SU-DHL-6 (cell line): ENCODE data around the gene LAMB4.

Experiments
- H2AFZ ChIP-seq: fragments of 200-600 bp; sonication (generic); 2 replicates; pipeline ENCODE4 v1.6.1; 2014; ENCODE audit warnings: low read depth, mild to moderate bottlenecking, moderate library complexity, mixed read lengths, antibody characterized with exemption, low read length; ENCODE audit not compliant: severe bottlenecking
- H3F3A ChIP-seq: fragments of 200-600 bp; shearing (Covaris generic); 2 replicates; pipeline ENCODE4 v1.6.0; 2016; ENCODE audit warnings: antibody characterized with exemption, mild to moderate bottlenecking; ENCODE audit not compliant: insufficient read depth
- H3K27ac ChIP-seq: fragments of 200-600 bp; sonication (generic); 2 replicates; pipeline ENCODE4 v1.5.1; 2016; ENCODE audit warnings: low read depth, mild to moderate bottlenecking, low read length, moderate library complexity, mixed read lengths
- H3K27me3 ChIP-seq: fragments of 200-600 bp; sonication (generic), shearing (Covaris generic); 2 replicates; pipeline ENCODE4 v1.6.0; 2014; ENCODE audit warnings: mild to moderate bottlenecking, low read length
- H3K36me3 ChIP-seq: fragments of 200-600 bp; sonication (generic); 2 replicates; pipeline ENCODE4 v1.6.1; 2014; ENCODE audit warnings: mild to moderate bottlenecking, low read length, mixed read lengths
- H3K4me2 ChIP-seq: fragments of 300-600, 200-600 bp; shearing (Covaris generic), sonication (generic); 2 replicates; pipeline ENCODE4 v1.6.0; 2014; ENCODE audit warnings: low read length, low read depth, mild to moderate bottlenecking; ENCODE audit not compliant: poor library complexity, severe bottlenecking
- H3K4me3 ChIP-seq: fragments of 200-600 bp; sonication (generic); 2 replicates; pipeline ENCODE4 v1.5.1; 2014; ENCODE audit warnings: antibody characterized with exemption, low read length, mild to moderate bottlenecking, mixed read lengths; ENCODE audit not compliant: insufficient read depth, poor library complexity, severe bottlenecking
- H3K79me2 ChIP-seq: fragments of 200-600 bp; sonication (generic); 2 replicates; pipeline ENCODE4 v1.6.1; 2014; ENCODE audit warnings: mild to moderate bottlenecking, low read length, moderate library complexity; ENCODE audit not compliant: insufficient read depth
- H3K9ac ChIP-seq: fragments of 200-600 bp; sonication (generic); 2 replicates; pipeline ENCODE4 v1.7.0; 2014; ENCODE audit warnings: mild to moderate bottlenecking, low read length
- H3K9me2 ChIP-seq: fragments of 200-600 bp; sonication (generic); replicated peaks from 2 replicates; pipeline ENCODE4 v1.6.1; 2014; ENCODE audit warnings: low read length; ENCODE audit not compliant: insufficient read depth
- H3K9me3 ChIP-seq: fragments of 200-600 bp; sonication (generic); 2 replicates; pipeline ENCODE4 v1.6.1; 2014; ENCODE audit warnings: low read length, mixed read lengths; ENCODE audit not compliant: insufficient read depth
- H4K20me1 ChIP-seq: fragments of 200-600 bp; sonication (generic); 2 replicates; pipeline ENCODE4 v1.6.1; 2014; ENCODE audit warnings: low read depth, mild to moderate bottlenecking, antibody characterized with exemption, low read length, moderate library complexity, mixed read lengths
- CTCF ChIP-seq: fragments of 200-600 bp; sonication (generic); IDR thresholded peaks from one replicate; pipeline ENCODE4 v1.5.1; 2017; ENCODE audit warnings: antibody characterized with exemption, mild to moderate bottlenecking, low read length, moderate library complexity; ENCODE audit not compliant: insufficient read depth, poor library complexity, severe bottlenecking
- EZH2phosphoT487 ChIP-seq: fragments of 200-600 bp; sonication (generic), shearing (Covaris generic); conservative IDR thresholded peaks from 2 replicates; pipeline ENCODE4 v1.6.1; 2018; ENCODE audit warnings: mild to moderate bottlenecking, antibody characterized with exemption, low read length, moderate library complexity, mixed read lengths

Gene LAMB4

GRCh38 chr7:108083980-108084379 is 46.2 kb downstream of the LAMB4 start:
- no peaks in the 10 kb centered on the region for H3K9me3 ChIP-seq
- H4K20me1 ChIP-seq = no peaks in the 10 kb centered on the region
- no peaks in the 10 kb centered on the region for H3K36me3 ChIP-seq
- H3K79me2 ChIP-seq = no peaks in the 10 kb centered on the region
- H3K27me3 ChIP-seq = no peaks in the 10 kb centered on the region
- H3K4me2 ChIP-seq = no peak overlapping the region
- no peak overlapping the region for H3K27ac ChIP-seq
- no peak for TF ChIP-seq CTCF
- no peak for TF ChIP-seq EZH2phosphoT487
- no peaks in the 10 kb centered on the region for H3F3A ChIP-seq
- no peak overlapping the region for H2AFZ ChIP-seq
- no peaks in the 10 kb centered on the region for H3K9me2 ChIP-seq
- no peak overlapping the region for H3K4me3 ChIP-seq
- H3K9ac ChIP-seq = no peak overlapping the region

- no peaks in the 10 kb centered on the region for H3F3A ChIP-seq
- no peak overlapping the region for H3K4me3 ChIP-seq
- H3K9me2 ChIP-seq = no peaks in the 10 kb centered on the region
- no peaks in the 10 kb centered on the region for H3K27me3 ChIP-seq
- H3K27ac ChIP-seq = no peak overlapping the region
- TF ChIP-seq EZH2phosphoT487 (no peak), CTCF (no peak)
- no peaks in the 10 kb centered on the region for H3K79me2 ChIP-seq
- H3K36me3 ChIP-seq = no peaks in the 10 kb centered on the region
- no peaks in the 10 kb centered on the region for H4K20me1 ChIP-seq
- no peak overlapping the region for H3K4me2 ChIP-seq
- H3K9ac ChIP-seq = no peak overlapping the region
- no peak overlapping the region for H2AFZ ChIP-seq
- no peaks in the 10 kb centered on the region for H3K9me3 ChIP-seq
Observed at GRCh38 chr7:108079648-108080591, 50.2 kb downstream of the LAMB4 start.

- Histone ChIP-seq H3K4me3 (no peak overlapping the region), H3K27ac (no peak overlapping the region), H3K36me3 (no peaks in the 10 kb centered on the region), H3K4me2 (no peak overlapping the region), H3K27me3 (no peaks in the 10 kb centered on the region), H3F3A (no peaks in the 10 kb centered on the region), H3K79me2 (no peaks in the 10 kb centered on the region), H3K9me2 (no peaks in the 10 kb centered on the region), H3K9me3 (no peaks in the 10 kb centered on the region), H4K20me1 (no peaks in the 10 kb centered on the region), H3K9ac (no peak overlapping the region), H2AFZ (no peak overlapping the region)
- TF ChIP-seq EZH2phosphoT487 (no peak), CTCF (no peak)
Observed at GRCh38 chr7:108079276-108079647, 50.9 kb downstream of the LAMB4 start.
